B cell (primary cell): ENCODE results near the gene LMAN2. TPM values are rescaled to one million over a fixed set of nuclear protein-coding genes. Genes with fewer than 3 reads are reported as not detected.

ENCODE experiments used
- ATAC-seq: fragments of 200-7000 bp; cut with Tn5 transposase; one replicate; pipeline ENCODE4 v1.10.0; 2021; ENCODE audit warnings: low read depth, mild to moderate bottlenecking, moderate number of reproducible peaks, moderate library complexity
- CTCF ChIA-PET: fragments of 350-600 bp; sonication (Branson Sonifier 250); formaldehyde crosslinking; loops from one replicate; lab custom pipeline; 2021; ENCODE audit warnings: antibody characterized with exemption, inconsistent platforms; lab: Charles Lee
- POLR2A ChIA-PET: fragments of 350-600 bp; sonication (Branson Sonifier 250); formaldehyde crosslinking; loops from one replicate; lab custom pipeline; 2021; ENCODE audit warnings: antibody characterized with exemption; lab: Charles Lee
- DNase-seq: peaks from one replicate; pipeline ENCODE4 v3.0.0; 2013
- H2AFZ ChIP-seq: 2 replicates; pipeline ENCODE4 v1.6.1; 2012; ENCODE audit warnings: mild to moderate bottlenecking, low read depth, low read length; ENCODE audit not compliant: insufficient read depth, poor library complexity, severe bottlenecking
- H3K27ac ChIP-seq, 2 donors: 1 replicate in 1 of 2; 2 replicates in 1 of 2; pipeline ENCODE4 v1.5.1; 2012 to 2013; ENCODE audit warnings: low read length in 2 of 2, mild to moderate bottlenecking in 2 of 2, moderate library complexity in 1 of 2
- H3K27me3 ChIP-seq, 4 experiments: fragments of 200-600 bp in 1 of 4; sonication (generic) in 1 of 4; replicated peaks in 1 of 4; 1 replicate in 2 of 4; 2 replicates in 2 of 4; pipeline versions ENCODE4 v1.6.1 to v1.7.0; 2013 to 2016; ENCODE audit warnings: low read length in 3 of 4, mild to moderate bottlenecking in 2 of 4, mixed read lengths in 1 of 4, moderate library complexity in 1 of 4; ENCODE audit not compliant: insufficient read depth in 4 of 4, control insufficient read depth in 3 of 4; ENCODE audit errors: control extremely low read depth in 1 of 4
- H3K36me3 ChIP-seq, 2 experiments: replicated peaks in 1 of 2; 1 replicate in 1 of 2; 2 replicates in 1 of 2; pipeline versions ENCODE4 v1.6.1 to v1.7.1; 2013; ENCODE audit warnings: low read length in 1 of 2; ENCODE audit not compliant: insufficient read depth in 2 of 2, control insufficient read depth in 1 of 2; ENCODE audit errors: control extremely low read depth in 1 of 2, extremely low read depth in 1 of 2
- H3K4me1 ChIP-seq, 2 donors: fragments of 200-600 bp in 1 of 2; sonication (generic) in 1 of 2; 1 replicate in 1 of 2; 2 replicates in 1 of 2; pipeline versions ENCODE4 v1.5.1 to v1.6.1; 2013 to 2017; ENCODE audit warnings: low read length in 2 of 2; ENCODE audit not compliant: control insufficient read depth in 2 of 2, insufficient read depth in 2 of 2
- H3K4me2 ChIP-seq: replicated peaks from 2 replicates; pipeline ENCODE3; 2012; ENCODE audit warnings: mild to moderate bottlenecking, low read depth, low read length; ENCODE audit not compliant: poor library complexity, severe bottlenecking
- H3K4me3 ChIP-seq, 5 experiments: fragments of 200-600 bp in 1 of 5; sonication (generic) in 1 of 5; 1 replicate in 3 of 5; 2 replicates in 2 of 5; pipeline versions ENCODE4 v1.5.1 to v1.7.0; 2011 to 2016; ENCODE audit warnings: low read length in 4 of 5, mild to moderate bottlenecking in 4 of 5, low read depth in 2 of 5, control low read depth in 1 of 5, moderate library complexity in 1 of 5; ENCODE audit not compliant: insufficient read depth in 1 of 5; ENCODE audit errors: control extremely low read depth in 1 of 5, extremely low read depth in 1 of 5
- H3K79me2 ChIP-seq: fragments of 200-600 bp; sonication (generic); one replicate; pipeline ENCODE4 v1.6.0; 2016; ENCODE audit warnings: low read length; ENCODE audit not compliant: control insufficient read depth, insufficient read depth
- H3K9ac ChIP-seq: fragments of 200-600 bp; sonication (generic); 2 replicates; pipeline ENCODE4 v1.6.1; 2017; ENCODE audit warnings: mild to moderate bottlenecking, low read length, moderate library complexity
- H3K9me3 ChIP-seq, 3 donors: one replicate each; pipeline versions ENCODE4 v1.6.1 to v1.7.1; 2013; ENCODE audit warnings: low read length in 2 of 3; ENCODE audit not compliant: control insufficient read depth in 2 of 3, insufficient read depth in 1 of 3; ENCODE audit errors: control extremely low read depth in 1 of 3
- H4K20me1 ChIP-seq: 2 replicates; pipeline ENCODE4 v1.6.0; 2012; ENCODE audit warnings: mild to moderate bottlenecking, low read length; ENCODE audit not compliant: insufficient read depth, control insufficient read depth, poor library complexity, severe bottlenecking
- H3K27ac Mint-ChIP-seq: one replicate; pipeline ENCODE4 v1.8.0; 2021; ENCODE audit warnings: mixed read lengths
- H3K27me3 Mint-ChIP-seq: one replicate; pipeline ENCODE4 v1.8.0; 2021; ENCODE audit warnings: mixed read lengths
- H3K4me1 Mint-ChIP-seq: one replicate; pipeline ENCODE4 v1.8.0; 2021; ENCODE audit warnings: mixed read lengths
- H3K4me3 Mint-ChIP-seq: one replicate; pipeline ENCODE4 v1.8.0; 2021; ENCODE audit warnings: mixed read lengths
- H3K9me3 Mint-ChIP-seq: one replicate; pipeline ENCODE4 v1.8.0; 2022; ENCODE audit warnings: mixed read lengths; ENCODE audit not compliant: insufficient read depth
- CTCF ChIP-seq: fragments of 200-600 bp; IDR thresholded peaks from one replicate; pipeline ENCODE4 v1.8.0; 2022; ENCODE audit warnings: antibody characterized with exemption, mild to moderate bottlenecking
- EZH2 ChIP-seq: IDR thresholded peaks from 2 replicates; pipeline ENCODE4 v1.6.1; 2012; ENCODE audit warnings: borderline replicate concordance, low read depth, mild to moderate bottlenecking, moderate library complexity, low read length; ENCODE audit not compliant: insufficient read depth, poor library complexity, severe bottlenecking
- WGBS: methylation state at CpG from one replicate; pipeline ENCODE4 v1.1.5; 2013; ENCODE audit warnings: missing lambda C conversion rate; ENCODE audit not compliant: insufficient coverage; 5-methylcytosine and 5-hydroxymethylcytosine counted together
- intact Hi-C: fragments of 100-400 bp; cut with micrococcal nuclease; formaldehyde crosslinking; loops from one replicate; pipeline ENCODE4 v1.10.0; 2022
- polyA plus RNA-seq: library from polyadenylated mRNA; depleted of rRNA; stranded (reverse); fragments of >200 nt; gene quantifications from 2 replicates; pipeline ENCODE4 v1.2.3, GENCODE V29; 2012
- total RNA-seq, 2 donors: library from RNA; stranded (reverse); fragments of 120-200 nt in 1 of 2; gene quantifications; 1 replicate in 1 of 2; 2 replicates in 1 of 2; pipeline versions ENCODE4 v1.2.3 to v1.2.4, GENCODE V29; 2013 to 2022

LMAN2 gene
- total and polyA plus RNA-seq, 2 donors (not counting 1 experiment from before 2014, with no cell fraction given) = 99.4 to 123 TPM

- TF ChIP-seq CTCF = no peak
- H3K27me3 ChIP-seq = peaks cover 0 to 16% (median 0%) of the 10 kb centered on the region in 4 experiments
- Mint-ChIP-seq H3K4me1 (peaks cover 2% of the 10 kb centered on the region), H3K27me3 (peaks cover 21% of the 10 kb centered on the region), H3K4me3 (no peak overlapping the region), H3K9me3 (no peaks in the 10 kb centered on the region), H3K27ac (no peak overlapping the region)
- no peaks in the 10 kb centered on the region for H3K36me3 ChIP-seq
- no peaks in the 10 kb centered on the region for H3K79me2 ChIP-seq
- H3K27ac ChIP-seq = no peak overlapping the region
- ChIA-PET POLR2A (no interaction called here), CTCF (interaction anchor here (0.9 to 1.4 kb wide), 6 partner anchors 18 to 268 kb away, joined by 3 to 5 read pairs (median 3); no protein-coding TSS in a partner anchor)
- H3K4me1 ChIP-seq = no peaks in the 10 kb centered on the region
- DNase-seq (no peak), ATAC-seq (no peak)
- intact Hi-C loops = no loop called here
- WGBS = 42% methylated on average over 10 of the region's 11 CpGs
- H4K20me1 ChIP-seq = no peaks in the 10 kb centered on the region
- no peak overlapping the region for H3K4me3 ChIP-seq
- H3K9me3 ChIP-seq = no peaks in the 10 kb centered on the region
- no peak overlapping the region for H3K9ac ChIP-seq
- H3K4me2 ChIP-seq = no peak overlapping the region
- no peak overlapping the region for H2AFZ ChIP-seq
Measured at GRCh38 chr5:177382423-177383029, 31.1 kb upstream of the LMAN2 start.

GRCh38 chr5:177380805-177381126 lies 29.3 kb upstream of the LMAN2 start:
- DNase-seq (no peak), ATAC-seq (no peak)
- Histone ChIP-seq H3K9ac (no peak overlapping the region), H3K79me2 (no peaks in the 10 kb centered on the region), H3K4me3 (no peak overlapping the region), H3K4me1 (no peaks in the 10 kb centered on the region), H3K36me3 (no peaks in the 10 kb centered on the region), H3K9me3 (no peaks in the 10 kb centered on the region), H2AFZ (no peak overlapping the region), H3K27me3 (peaks cover 0 to 11% (median 0%) of the 10 kb centered on the region in 4 experiments), H3K27ac (no peak overlapping the region), H3K4me2 (no peak overlapping the region), H4K20me1 (no peaks in the 10 kb centered on the region)
- no peak for TF ChIP-seq EZH2
- ChIA-PET POLR2A (no interaction called here), CTCF (interaction anchor here (1.2 kb wide), 1 partner anchor 10 kb away, joined by 3 read pairs; no protein-coding TSS in a partner anchor)
- H3K4me1 Mint-ChIP-seq = no peaks in the 10 kb centered on the region
- WGBS = 100% methylated on average over 2 of the region's 6 CpGs
- intact Hi-C loops = no loop called here
- peaks cover 21% of the 10 kb centered on the region for H3K27me3 Mint-ChIP-seq
- no peak overlapping the region for H3K4me3 Mint-ChIP-seq
- no peaks in the 10 kb centered on the region for H3K9me3 Mint-ChIP-seq
- no peak overlapping the region for H3K27ac Mint-ChIP-seq
